GM21423 (cell line): ENCODE data around the gene EIF4ENIF1.
"Not testable (repeated sequence)": the region's sequence is repeated elsewhere in the genome, so short reads cannot be mapped to it uniquely, and the experiment has no call there.

Source experiments
- ATAC-seq: cut with Tn5 transposase; IDR thresholded peaks from one replicate; pipeline ENCODE4 v1.9.1; 2021; ENCODE audit warnings: mild to moderate bottlenecking, moderate library complexity; ENCODE audit not compliant: unreplicated experiment

Gene EIF4ENIF1, protein sequence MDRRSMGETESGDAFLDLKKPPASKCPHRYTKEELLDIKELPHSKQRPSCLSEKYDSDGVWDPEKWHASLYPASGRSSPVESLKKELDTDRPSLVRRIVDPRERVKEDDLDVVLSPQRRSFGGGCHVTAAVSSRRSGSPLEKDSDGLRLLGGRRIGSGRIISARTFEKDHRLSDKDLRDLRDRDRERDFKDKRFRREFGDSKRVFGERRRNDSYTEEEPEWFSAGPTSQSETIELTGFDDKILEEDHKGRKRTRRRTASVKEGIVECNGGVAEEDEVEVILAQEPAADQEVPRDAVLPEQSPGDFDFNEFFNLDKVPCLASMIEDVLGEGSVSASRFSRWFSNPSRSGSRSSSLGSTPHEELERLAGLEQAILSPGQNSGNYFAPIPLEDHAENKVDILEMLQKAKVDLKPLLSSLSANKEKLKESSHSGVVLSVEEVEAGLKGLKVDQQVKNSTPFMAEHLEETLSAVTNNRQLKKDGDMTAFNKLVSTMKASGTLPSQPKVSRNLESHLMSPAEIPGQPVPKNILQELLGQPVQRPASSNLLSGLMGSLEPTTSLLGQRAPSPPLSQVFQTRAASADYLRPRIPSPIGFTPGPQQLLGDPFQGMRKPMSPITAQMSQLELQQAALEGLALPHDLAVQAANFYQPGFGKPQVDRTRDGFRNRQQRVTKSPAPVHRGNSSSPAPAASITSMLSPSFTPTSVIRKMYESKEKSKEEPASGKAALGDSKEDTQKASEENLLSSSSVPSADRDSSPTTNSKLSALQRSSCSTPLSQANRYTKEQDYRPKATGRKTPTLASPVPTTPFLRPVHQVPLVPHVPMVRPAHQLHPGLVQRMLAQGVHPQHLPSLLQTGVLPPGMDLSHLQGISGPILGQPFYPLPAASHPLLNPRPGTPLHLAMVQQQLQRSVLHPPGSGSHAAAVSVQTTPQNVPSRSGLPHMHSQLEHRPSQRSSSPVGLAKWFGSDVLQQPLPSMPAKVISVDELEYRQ

DNA sequence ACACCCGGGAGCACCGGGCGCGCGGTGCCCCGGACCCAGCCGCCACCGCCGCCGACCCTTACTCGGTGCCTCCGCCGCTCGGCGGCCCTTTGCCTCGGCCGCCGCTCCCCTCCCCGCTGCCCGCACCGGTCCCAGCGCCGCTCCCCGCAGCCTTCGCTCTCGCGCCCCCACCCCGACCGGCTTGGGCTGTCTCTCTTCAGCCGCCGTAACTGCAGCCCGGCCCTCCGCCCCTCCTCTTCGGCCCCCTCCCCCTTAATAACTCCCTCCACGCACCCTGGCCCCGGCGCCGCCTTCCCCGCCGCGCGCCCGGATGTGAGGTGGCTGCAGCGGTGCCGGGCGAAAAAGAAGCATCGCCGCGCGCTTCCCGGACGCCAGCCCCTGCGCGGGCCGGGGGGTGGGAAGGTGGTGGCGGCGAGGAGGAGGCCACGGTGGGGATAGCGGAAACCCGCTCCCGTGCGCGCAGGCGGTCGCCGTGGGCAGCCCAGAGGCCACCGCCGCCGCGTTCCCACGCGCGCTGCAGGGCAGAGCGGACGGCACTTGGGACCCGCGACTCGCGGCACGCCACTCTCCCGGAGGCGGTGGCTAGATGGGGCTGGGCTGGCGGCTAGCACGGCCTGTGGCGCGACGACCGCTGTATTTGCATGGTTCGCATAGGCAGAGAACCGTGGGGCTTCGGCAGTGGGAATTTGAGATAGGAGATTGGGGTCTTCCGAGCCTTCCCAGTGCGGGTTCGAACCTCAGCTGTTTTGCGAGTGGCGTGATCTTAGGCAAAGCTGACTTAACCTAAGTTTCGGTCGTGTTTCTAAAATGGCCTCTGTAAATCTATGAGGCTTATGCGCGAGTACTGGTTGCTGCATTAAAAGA is at the start of gene EIF4ENIF1:
Gene EIF4ENIF1, minus strand, starts transcription at position 211 of the 864 bp plus-strand sequence. CDS start 1,124 bp downstream, outside the sequence.
- peak; percentile 44 for ATAC-seq

DNA sequence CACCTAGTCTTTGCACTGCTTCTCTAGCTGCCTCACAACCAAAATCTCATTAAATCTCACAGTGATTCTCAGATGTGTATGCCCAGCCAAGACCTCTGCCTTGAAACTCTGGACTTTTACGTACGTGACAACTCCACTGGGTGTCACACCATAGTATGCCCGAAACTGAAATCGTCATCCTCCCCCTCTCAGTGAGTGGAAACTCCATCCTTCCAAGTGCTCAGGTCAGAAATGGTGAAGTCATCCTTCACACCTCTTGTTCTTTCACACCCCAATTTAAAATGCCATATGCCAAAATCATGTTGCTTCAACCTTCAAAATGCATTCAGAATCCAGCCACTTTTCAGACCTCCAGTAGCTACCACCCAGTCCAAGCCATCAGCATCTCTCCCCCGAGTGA is 49.2 kb upstream of the EIF4ENIF1 start:
- no peak for ATAC-seq

DNA sequence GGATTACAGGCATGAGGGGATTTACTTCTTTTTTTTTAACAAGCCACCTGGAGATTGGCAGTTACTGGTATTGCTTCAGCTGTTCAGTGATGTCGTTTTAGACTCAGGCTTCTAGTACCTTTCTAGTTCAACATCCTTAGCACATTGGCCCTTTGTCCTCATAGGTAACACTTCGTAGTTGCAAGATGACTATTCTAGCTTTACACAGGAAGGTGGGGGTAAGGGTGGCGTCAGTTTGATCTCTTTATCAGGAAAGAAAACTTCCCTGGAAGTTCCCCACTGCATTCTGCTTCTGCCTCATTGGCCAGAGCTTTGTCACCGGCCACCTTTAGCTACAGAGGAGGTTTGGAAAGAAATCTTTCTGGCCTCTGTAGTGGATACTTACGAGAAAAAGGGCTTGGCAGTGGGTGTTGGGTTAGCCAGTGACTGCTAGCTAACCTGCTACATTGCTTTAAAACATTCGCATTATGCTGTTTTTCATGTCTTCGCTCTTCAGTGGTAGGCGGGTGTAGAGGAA is 47.4 kb upstream of the EIF4ENIF1 start:
- ATAC-seq = no peak

DNA sequence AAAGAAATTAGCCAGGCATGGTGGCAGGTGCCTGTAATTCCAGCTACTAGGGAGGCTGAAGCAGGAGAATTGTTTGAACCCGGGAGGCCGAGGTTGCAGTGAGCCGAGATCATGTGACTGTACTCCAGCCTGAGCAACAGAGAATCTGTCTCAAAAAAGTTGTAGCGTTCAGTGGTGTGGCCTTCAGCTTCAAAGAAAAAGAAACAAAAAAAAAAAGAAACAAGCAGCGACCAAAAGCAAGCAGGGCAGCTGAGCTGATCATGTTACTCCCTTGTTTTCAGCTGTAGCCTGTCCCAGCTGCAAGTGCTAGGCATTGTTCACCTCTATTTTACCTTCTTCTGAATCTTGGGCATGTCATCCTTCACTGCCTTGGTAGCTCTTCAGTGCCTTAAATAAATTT is 43.7 kb upstream of the EIF4ENIF1 start:
- no peak for ATAC-seq

DNA sequence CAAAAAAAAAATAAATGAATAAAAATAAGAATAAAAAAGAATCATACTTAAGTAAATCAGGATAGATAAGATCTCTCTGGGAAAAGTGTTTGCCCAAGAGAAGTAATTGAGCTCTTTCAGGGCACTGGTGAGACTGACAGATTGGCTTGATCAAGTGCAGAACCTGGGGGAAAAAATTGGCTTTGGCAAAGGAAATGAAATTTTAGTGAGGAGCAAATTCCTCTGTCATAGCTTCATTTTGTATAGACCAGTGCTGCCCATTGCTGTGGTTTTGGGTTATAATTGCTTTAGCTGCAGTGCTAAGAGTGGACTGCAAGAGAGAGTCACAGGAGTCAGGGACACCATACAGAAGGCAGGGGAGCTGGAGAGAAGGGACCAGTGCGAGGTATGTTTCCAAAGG is 42.4 kb upstream of the EIF4ENIF1 start:
- no peak for ATAC-seq

DNA sequence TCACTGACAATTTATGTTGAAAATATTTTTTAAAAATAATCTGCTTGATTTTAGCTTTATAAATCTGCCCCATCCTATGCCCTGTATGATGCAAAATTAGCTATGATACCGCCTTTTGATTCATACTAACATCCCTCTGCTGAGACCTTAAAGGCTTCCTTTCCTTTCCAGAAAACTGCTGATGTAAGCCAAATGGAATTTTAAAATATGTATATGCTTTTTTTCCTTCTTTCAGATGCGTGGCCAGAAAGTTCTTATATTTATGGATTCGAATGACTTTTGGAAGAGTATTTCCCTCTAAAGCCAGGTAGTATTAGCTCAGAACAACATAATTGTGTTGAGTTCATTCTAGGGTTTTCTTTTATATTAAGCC is 41.2 kb upstream of the EIF4ENIF1 start:
- ATAC-seq = no peak

DNA sequence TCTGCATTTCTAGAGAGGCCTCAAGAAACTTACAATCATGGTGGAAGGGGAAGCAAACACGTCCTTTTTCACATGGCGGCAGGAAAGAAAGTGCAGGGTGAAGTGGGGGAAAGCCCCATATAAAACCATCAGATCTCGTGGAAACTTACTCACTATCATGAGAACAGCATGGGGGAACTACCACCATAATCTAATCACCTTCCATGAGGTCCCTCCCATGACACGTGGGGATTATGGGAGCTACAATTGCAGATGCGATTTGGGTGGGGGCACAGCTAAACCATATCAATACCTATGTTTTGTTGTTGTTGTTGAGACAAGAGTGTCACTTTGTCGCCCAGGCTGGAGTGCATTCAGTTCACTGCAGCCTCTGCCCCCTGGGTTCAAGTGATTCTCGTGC is 36.6 kb upstream of the EIF4ENIF1 start:
- ATAC-seq = no peak

DNA sequence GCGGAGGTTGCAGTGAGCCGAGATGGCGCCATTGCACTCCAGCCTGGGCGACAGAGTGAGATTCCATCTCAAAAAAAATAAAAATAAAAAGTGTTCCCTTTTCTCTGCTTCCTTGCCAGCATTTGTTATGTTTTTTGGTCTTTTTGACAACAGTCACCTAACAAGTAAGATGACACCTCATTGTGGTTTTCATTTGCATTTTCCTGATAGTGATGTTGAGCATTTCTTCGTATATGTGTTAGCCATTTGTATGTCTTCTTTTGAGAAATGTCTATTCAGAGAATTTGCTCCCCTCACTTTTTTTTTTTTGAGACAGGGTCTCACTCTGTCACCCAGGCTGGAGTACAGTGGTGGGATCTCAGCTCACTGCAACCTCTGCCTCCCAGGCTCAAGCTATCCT is 34.5 kb upstream of the EIF4ENIF1 start:
- not testable (repeated sequence) for ATAC-seq

DNA sequence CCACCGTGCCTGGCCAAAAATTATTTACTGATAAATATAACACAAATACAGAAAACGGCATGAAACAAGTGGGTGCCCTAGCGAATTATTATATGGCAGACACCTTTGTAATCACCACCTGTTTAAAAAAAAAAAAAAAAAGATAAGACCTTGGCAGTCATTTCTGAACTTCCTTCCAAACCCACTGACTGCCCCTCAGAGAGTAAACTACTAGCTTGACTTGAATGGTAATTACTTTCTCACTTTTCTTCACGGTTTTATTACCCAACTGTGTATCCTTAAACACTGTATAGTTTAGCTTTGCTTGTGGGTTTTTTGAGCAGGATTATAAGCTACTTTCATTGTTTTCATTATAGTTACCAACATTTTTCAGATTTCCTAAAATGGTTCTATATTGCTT is 30.4 kb upstream of the EIF4ENIF1 start:
- ATAC-seq = no peak

DNA sequence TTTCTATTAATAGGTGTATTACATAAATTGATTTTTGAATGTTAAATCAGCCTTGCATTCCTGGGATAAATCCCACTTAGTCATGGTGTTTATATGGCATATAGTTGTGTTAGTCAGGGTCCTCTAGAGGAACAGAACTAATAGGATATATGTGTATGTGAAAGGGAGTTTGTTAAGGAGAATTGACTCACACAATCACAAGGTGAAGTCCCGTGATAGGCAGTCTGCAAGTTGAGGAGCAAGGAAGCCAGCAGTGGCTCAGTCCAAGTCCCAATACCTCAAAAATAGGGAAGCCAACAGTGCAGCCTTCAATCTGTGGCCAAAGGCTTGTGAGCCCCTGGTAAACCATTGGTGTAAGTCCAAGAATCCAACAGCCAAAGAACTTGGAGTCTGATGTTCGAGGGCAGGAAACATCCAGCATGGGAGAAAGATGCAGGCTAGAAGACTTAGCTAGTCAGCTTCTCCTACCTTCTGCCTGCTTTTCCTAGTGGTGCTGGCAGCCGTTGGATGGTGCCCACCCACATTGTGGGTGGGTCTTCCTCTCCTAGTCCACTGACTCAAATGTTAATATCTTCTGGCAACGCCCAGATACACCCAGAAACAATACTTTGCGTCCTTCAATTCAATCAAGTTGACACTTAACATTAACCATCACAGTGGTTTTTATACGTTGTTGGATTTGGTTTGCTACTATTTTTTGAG is 19.6 kb upstream of the EIF4ENIF1 start:
- no peak for ATAC-seq

DNA sequence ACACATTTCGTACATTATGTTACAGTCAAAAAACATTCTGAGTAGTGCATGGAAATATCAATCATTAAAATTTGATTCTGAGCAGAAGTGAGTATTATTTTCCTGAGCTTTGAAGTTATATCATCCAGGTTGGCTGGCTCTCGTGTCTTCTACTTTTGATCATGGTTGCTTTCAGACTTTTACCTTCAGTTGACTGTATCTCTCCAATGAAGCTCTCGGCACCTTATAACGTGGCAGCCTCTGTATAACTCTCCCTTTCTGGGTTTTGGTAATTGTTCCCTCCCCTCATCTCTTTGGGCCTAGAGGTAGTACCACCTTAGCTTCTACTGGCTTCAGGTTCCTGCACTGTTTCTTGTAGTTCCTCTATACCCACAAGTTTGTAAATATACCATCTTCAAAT is 18.9 kb upstream of the EIF4ENIF1 start:
- ATAC-seq = no peak

DNA sequence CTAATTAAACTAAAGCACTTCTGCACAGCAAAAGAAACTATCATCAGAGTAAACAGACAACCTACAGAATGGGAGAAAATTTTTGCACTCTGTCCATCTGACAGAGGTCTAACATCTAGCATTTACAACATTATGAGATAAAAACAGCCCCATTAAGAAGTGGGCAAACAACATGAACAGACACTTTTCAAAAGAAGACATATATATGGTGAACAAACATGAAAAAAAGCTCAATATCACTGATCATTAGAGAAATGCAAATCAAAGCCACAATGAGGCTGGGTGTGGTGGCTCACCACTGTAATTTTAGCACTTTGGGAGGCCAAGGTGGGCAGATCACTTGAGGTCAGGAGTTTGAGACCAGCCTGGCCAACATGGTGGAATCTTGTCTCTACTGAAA is 17.9 kb upstream of the EIF4ENIF1 start:
- not testable (repeated sequence) for ATAC-seq

DNA sequence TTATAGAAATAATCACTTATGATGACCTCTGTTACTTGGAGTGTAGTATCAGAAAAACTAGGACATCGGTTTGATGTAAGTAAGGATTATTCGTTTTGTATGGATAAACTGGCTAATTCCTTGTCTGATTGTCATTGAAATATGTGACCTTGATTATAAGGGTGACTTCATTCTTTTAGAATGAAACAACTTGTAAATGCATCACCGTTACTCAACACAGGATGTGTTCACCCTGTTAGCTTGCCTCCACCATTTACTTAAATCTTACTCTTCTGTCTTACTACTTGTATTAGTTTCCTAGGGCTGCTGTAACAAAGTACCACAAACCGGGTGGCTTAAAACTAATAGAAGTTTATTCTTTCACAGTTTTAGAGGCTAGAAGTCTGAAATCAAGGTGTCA is 14.6 kb upstream of the EIF4ENIF1 start:
- ATAC-seq = no peak

DNA sequence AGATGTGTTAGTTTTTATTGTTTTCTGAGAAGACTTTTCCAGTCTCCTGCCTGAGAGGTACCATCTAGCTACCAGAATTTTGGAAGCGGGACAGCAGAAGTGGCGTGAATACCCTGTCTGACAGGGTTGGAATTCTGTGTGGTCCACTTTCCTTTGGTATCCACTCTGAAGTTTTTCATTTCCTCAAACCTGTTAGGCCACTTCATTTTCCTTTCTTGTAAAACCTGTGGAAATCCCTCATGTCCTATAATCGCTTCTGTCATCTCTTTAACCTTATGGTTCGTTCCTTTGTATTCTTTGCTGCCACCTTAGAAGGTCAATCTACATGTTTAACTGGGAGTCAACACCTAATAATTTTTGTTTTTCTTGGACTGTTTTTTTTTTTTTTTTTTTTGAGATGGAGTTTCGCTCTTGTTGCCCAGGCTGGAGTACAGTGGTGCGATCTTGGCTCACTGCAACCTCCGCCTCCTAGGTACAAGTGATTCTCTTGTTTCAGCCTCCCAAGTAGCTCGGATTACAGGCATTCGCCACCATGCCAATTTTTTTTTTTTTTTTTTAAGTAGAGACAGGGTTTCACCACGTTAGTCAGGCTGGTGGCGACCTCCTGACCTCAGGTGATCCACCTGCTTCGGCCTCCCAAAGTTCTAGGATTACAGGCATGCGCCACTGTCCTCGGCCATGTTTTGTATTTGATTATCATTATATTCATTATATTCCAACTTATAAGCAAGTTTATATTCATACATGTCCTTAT is 13.7 kb upstream of the EIF4ENIF1 start:
- ATAC-seq = no peak

DNA sequence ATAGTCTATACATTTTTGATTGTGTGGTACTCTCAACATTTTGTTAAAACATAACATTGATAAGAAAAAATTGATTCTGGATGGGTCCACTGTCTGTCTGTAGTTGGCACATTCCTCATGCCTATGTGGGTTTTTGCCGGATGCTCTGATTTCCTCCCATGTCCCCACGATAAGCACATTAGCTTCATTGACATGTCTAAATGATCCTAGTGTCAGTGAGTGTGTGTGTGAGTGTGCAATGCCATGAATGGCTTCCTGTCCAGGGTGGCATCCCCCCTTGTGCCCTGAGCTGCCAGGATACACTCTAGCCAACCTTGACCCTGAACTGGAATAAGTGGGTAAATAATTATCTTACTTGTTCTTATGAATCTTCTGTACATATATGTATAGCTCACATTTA is 12.1 kb upstream of the EIF4ENIF1 start:
- no peak for ATAC-seq

DNA sequence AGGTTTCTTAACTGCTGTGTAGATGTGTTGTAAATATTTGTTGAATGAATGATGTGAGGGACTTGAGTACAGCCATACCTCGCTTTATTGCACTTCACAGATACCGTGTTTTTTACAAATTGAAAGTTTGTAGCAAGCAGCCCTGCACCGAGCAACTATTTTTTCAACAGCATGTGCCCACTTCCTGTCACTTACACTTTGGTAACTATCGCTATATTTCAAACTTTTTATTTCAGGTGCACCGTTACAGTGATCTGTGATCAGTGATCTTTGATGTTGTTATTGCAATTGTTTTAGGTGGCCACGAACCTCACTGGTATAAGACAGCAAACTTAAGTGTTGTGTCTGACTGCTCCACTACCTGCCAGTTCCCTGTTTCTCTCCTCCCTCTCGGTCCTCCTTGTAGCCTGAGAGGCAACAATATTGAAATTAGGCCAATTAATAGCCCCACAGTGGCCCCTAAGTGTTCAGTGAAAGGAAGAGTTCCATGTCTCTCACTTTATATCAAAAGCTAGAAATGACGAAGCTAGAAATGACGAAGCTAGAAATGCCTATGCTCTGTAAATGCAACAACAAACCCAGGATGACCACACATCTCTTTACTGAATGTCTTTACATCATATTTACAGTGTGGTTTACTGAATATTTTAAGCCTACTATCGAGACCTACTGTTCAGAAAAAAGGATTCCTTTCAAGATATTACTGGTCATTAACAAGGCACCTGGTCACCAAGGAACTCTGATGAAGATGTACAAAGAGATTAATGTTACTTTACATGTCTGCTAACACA is 7.7 kb upstream of the EIF4ENIF1 start:
- no peak for ATAC-seq

DNA sequence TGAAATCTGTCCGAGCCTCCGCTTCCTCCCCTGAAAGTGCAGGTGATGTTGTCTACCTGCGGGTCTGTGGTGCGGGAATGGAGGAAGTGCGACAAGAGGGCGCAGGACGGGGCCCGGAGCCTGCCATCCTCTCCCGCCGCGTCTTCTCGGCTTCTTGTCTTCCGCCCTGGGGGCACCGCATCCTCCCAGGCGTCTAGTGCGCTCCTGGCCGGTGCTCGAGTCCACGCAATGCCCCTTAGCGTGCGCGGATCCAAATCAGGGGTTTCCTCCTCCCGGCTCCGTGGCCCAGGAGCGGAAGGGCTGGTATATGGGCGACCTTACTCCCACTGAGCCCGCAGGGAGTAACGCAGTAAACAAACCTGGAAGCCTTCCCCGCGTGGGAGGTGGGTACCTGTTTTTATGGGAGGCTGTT is 7.1 kb upstream of the EIF4ENIF1 start:
- ATAC-seq = peak; percentile 15

DNA sequence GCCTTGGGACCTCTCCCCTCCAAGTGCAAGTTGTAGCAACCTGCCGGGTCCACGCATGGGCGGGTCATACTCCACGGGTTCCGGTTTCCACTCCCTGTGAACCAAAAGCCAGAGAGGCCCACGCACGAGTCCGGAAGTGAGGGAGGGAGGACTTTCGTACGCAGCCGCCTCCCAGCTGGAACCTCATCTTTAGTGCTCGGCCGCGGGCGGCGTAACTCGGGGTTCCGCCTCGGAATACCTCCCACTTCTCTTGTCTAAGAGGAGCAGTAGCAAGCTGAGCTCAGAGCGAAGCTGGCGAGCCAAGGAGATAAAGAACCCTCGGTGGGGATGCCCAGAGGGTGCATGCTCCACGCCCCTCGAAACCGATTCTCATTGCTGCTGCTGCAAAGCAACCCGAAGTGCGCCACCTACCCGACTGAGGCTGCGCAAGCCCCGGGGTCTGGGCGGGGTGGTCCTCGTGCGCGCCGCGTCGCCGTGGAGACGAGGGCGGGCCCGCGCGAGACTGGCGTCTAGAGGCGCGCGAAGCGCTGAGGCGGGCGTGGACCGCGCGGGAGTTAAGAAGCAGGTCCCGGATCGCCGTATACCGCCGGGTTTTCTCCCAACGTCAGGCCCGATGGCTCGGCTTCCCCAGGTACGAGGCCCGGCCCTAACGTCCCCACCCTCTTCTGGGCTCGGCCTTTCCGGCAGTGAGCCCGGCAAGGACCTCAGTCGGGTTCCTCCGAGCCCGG is 6.5 kb upstream of the EIF4ENIF1 start, which contains the start of gene SFI1:
Gene SFI1, plus strand, starts transcription at position 530 of the 728 bp plus-strand sequence. CDS start 11,749 bp downstream, outside the sequence.
- ATAC-seq = peak; percentile 74
